Measurements from ENCODE around the gene SERPINH1. TPM values are rescaled to one million over a fixed set of nuclear protein-coding genes. Genes with fewer than 3 reads are reported as not detected.
A peak's percentile ranks its signal among the peaks of the same experiment; 100 is the strongest.

SERPINH1 gene
- 24.1 and 25.3 TPM in 2 replicates for total RNA-seq

DNA sequence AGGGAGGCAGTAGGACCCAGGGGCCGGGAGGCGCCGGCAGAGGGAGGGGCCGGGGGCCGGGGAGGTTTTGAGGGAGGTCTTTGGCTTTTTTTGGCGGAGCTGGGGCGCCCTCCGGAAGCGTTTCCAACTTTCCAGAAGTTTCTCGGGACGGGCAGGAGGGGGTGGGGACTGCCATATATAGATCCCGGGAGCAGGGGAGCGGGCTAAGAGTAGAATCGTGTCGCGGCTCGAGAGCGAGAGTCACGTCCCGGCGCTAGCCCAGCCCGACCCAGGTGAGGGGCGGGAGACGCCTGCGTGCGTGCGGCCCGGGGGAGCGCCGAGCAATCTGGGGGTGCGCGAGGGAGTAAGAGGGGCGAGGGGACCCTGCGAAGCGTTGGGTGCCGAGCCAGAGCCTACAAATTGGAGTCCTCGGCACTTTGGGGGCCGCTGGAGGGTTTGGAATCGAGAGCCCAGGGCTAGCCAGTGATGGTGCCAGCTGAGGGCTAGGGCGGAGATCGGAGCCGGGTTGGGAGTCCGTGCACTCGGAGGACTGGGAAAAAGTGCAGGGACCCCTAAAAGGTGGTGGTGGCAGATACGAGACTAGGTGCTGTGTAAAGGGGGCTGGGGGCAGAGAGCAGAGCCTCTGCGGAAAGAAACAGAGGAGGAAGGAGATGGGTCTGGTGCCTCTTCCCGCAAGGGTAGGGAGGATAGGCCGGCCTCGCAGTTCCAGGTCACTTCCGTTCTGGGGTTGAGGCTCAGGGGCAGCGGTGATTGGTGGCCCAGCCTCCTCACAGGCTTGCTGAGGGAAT, at the start of gene SERPINH1:
SERPINH1 (plus strand) TSS at position 206 of the 788 bp plus-strand sequence. CDS start 4,097 bp downstream, outside the sequence.
- H3K27me3 Mint-ChIP-seq (ENCODE audit: insufficient read depth): peaks cover 4% of the 10 kb centered on the region
- H3K27ac Mint-ChIP-seq: peak within 1 kb of the TSS; percentile 90
- peak; percentile 61 for DNase-seq (ENCODE audit: low spot score)
- peak within 1 kb of the TSS; percentile 92 for H3K4me3 Mint-ChIP-seq
- peaks cover 15% of the 10 kb centered on the region for H3K4me1 Mint-ChIP-seq (ENCODE audit: low read depth)
- intact Hi-C loops (cut with micrococcal nuclease): loop anchor here (1.0 to 10.0 kb wide), 5 partner anchors 15 to 820 kb away; partner anchors contain the start of genes GVQW3 and THAP12
- no peaks in the 10 kb centered on the region for H3K9me3 Mint-ChIP-seq
- H3K36me3 Mint-ChIP-seq (ENCODE audit: low read depth): no peaks in the 10 kb centered on the region

DNA sequence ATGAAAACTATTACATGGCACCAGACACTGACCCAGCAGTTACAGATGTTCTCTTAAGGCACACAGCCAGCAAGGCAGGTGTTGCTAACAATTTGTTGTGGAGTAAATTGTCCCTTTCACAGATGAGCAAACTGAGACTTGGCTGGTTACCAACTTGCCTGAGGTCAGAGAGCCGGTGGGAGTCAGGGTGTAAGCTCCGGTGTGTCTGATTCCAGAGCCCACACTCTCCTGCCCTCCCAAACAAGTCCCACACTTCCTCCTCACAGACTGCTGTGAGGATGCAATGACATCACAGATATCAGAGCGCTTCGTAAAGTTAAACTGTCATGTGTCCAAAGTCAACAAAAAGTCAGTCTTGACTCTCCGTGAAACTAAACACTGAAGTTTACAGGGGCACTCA, 48.8 kb upstream of the SERPINH1 start:
- Mint-ChIP-seq H3K4me1 (ENCODE audit: low read depth) (peaks cover 17% of the 10 kb centered on the region), H3K9me3 (no peaks in the 10 kb centered on the region), H3K36me3 (ENCODE audit: low read depth) (peaks cover 1% of the 10 kb centered on the region), H3K27me3 (ENCODE audit: insufficient read depth) (peaks cover 6% of the 10 kb centered on the region), H3K4me3 (no peak overlapping the region), H3K27ac (no peak overlapping the region)
- DNase-seq (ENCODE audit: low spot score): no peak
- intact Hi-C loops (cut with micrococcal nuclease): no loop called here

DNA sequence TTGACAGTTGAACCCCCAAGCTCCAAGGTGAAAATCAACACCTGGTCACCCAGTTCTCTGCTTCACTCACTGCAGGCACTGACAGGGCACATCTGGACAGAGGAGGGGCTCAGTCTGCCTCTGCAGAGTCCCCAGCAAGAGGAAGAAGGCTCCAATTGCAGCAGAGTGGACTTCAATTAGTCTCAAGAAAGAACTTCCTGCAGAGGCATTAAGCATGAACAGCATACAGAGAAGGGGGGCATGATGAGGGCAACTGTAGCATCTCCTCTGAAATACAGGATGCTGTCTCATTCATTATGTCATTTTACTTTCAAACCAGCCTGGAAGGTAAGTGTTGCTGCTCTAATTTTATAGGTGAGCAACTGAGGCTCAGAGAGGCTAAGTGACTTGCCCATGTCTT, 47.5 kb upstream of the SERPINH1 start:
- Mint-ChIP-seq H3K36me3 (ENCODE audit: low read depth) (peaks cover 1% of the 10 kb centered on the region), H3K4me1 (ENCODE audit: low read depth) (peaks cover 14% of the 10 kb centered on the region), H3K9me3 (no peaks in the 10 kb centered on the region), H3K27me3 (ENCODE audit: insufficient read depth) (peaks cover 8% of the 10 kb centered on the region), H3K4me3 (no peak overlapping the region), H3K27ac (peak overlapping the region; percentile 18)
- intact Hi-C loops (cut with micrococcal nuclease): no loop called here
- no peak for DNase-seq (ENCODE audit: low spot score)

DNA sequence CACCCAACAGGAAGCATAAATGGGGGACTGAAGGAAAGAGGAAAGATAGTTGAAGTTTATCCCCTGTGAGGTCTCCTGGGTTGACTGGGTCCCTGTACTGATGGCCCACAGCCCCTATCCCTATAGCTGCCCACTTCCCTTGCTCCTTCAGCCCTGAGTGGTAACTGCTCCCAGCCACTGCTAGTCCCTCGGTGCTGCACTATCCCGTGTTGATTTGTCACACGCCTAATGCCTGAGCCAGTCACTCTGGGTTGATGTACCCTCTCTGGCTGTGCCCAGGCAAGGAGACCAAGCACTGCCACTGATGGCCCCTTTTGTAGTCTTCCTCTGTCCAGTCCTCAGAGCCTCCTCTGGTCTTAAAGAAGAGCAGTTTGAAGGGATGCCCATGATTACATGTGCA, 45.9 kb upstream of the SERPINH1 start:
- Mint-ChIP-seq H3K4me1 (ENCODE audit: low read depth) (peaks cover 14% of the 10 kb centered on the region), H3K9me3 (no peaks in the 10 kb centered on the region), H3K36me3 (ENCODE audit: low read depth) (peaks cover 1% of the 10 kb centered on the region), H3K27me3 (ENCODE audit: insufficient read depth) (peaks cover 8% of the 10 kb centered on the region), H3K27ac (no peak overlapping the region), H3K4me3 (no peak overlapping the region)
- DNase-seq (ENCODE audit: low spot score): no peak
- intact Hi-C loops (cut with micrococcal nuclease): no loop called here

DNA sequence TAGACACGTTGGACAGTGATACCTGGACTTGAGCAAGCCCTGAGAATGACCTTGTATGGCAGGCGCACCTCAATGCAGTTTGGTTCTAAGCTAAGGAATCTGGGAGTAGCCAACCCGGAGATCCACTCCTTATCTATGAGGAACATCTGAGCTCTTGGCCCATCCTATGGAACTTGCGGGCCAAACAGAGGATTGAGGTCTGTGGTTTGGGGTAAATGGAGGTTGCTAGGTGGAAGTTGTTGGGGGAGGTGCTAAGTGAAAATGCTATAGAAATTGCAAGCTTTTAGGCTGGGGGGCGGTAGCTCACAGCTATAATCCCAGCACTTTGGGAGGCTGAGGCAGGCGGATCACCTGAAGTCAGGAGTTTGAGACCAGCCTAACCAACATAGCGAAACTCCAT, 45.2 kb upstream of the SERPINH1 start:
- DNase-seq (ENCODE audit: low spot score): no peak
- no peak overlapping the region for H3K27ac Mint-ChIP-seq
- no peak overlapping the region for H3K4me3 Mint-ChIP-seq
- peaks cover 7% of the 10 kb centered on the region for H3K27me3 Mint-ChIP-seq (ENCODE audit: insufficient read depth)
- H3K36me3 Mint-ChIP-seq (ENCODE audit: low read depth): peaks cover 1% of the 10 kb centered on the region
- intact Hi-C loops (cut with micrococcal nuclease): no loop called here
- peaks cover 14% of the 10 kb centered on the region for H3K4me1 Mint-ChIP-seq (ENCODE audit: low read depth)
- H3K9me3 Mint-ChIP-seq: no peaks in the 10 kb centered on the region

DNA sequence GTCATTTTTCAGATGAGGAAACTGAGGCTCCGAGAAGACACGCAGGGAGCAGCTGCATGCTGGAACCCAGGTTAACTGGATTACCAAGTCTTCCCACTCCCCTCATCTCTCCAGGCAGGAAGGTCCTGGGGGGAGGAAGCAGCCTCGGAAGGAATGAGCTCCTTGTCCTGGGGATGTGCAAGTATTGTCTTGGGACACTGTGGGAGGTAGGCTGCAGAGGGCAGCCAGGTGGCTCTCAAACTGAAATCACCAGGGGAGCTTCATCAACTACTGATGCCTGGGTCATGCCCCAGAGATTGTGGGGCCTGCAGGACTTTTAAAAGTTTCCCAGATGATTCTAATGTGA, 43.9 kb upstream of the SERPINH1 start:
- H3K9me3 Mint-ChIP-seq: no peaks in the 10 kb centered on the region
- H3K4me3 Mint-ChIP-seq: no peak overlapping the region
- intact Hi-C loops (cut with micrococcal nuclease): no loop called here

DNA sequence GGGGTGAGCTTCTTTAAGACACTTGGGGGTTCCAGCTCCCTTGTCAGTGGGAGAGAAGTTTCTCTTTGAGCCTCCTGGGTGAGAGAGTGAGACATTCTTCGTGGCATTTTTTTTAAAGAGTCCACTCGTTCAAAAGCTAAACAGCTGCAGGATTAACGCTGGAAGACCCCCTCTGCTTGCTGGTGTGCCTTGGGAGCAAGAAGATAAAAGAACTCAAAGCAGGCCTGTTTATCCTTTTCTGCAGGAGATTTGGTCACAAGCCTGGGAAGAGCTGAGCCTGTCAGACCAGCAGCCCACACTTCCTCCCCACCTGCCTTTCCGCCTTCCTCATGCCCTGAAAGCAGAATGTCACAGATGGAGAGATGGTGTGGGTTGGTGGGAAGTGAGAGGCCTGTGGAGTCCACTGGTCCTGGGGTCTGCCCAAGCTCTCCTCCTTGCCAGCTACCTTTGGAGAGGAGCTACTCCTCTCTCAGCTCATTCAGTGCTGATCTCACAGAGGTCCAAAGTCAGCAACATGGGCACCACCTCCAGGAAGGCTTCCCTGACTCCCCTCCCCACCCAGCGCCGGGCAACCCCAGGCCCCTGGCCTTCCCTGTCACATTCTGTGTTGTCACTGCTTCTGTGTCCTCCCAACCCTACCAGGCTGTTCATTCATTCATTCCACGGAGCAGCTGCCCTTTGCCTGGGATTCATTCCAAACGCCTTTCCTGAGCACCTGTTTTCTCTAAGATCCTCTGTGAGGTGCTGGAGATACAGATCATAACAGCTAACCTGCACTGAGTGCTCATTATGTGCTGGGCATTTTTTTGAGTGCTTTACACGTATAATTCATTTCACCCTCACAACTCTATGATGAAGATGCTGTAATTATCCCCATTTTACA, 43.0 kb upstream of the SERPINH1 start:
- Mint-ChIP-seq H3K9me3 (no peaks in the 10 kb centered on the region), H3K36me3 (ENCODE audit: low read depth) (peaks cover 1% of the 10 kb centered on the region), H3K4me3 (no peak overlapping the region), H3K4me1 (ENCODE audit: low read depth) (peaks cover 22% of the 10 kb centered on the region), H3K27me3 (ENCODE audit: insufficient read depth) (peaks cover 6% of the 10 kb centered on the region), H3K27ac (no peak overlapping the region)
- no peak for DNase-seq (ENCODE audit: low spot score)
- intact Hi-C loops (cut with micrococcal nuclease): no loop called here

More for the DNA sequence above, 43.9 kb upstream of the SERPINH1 start:
- peaks cover 1% of the 10 kb centered on the region for H3K36me3 Mint-ChIP-seq (ENCODE audit: low read depth)
- peaks cover 6% of the 10 kb centered on the region for H3K27me3 Mint-ChIP-seq (ENCODE audit: insufficient read depth)
- no peak overlapping the region for H3K27ac Mint-ChIP-seq
- no peak for DNase-seq (ENCODE audit: low spot score)
- peaks cover 14% of the 10 kb centered on the region for H3K4me1 Mint-ChIP-seq (ENCODE audit: low read depth)

DNA sequence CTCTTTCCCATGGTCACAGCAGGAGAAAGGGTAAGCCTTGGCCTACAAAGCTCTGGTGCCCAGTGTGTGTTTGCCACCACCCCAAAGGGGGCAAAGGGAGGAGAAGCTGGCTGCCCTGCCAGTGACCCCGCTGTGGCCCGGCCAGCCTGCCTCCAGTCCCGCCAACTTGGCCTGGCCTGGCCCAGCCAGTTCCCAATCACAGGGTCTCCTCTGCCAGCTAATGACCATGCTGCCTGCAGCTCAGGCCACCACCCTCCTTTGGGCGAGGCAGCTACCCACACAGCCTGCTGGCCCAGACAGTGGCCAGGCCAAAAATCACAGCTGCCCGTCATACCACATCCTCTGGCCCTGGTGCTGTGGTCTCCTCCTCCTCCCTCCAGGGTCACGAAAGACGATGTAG, 41.4 kb upstream of the SERPINH1 start:
- intact Hi-C loops (cut with micrococcal nuclease): no loop called here
- H3K27me3 Mint-ChIP-seq (ENCODE audit: insufficient read depth): peaks cover 13% of the 10 kb centered on the region

DNA sequence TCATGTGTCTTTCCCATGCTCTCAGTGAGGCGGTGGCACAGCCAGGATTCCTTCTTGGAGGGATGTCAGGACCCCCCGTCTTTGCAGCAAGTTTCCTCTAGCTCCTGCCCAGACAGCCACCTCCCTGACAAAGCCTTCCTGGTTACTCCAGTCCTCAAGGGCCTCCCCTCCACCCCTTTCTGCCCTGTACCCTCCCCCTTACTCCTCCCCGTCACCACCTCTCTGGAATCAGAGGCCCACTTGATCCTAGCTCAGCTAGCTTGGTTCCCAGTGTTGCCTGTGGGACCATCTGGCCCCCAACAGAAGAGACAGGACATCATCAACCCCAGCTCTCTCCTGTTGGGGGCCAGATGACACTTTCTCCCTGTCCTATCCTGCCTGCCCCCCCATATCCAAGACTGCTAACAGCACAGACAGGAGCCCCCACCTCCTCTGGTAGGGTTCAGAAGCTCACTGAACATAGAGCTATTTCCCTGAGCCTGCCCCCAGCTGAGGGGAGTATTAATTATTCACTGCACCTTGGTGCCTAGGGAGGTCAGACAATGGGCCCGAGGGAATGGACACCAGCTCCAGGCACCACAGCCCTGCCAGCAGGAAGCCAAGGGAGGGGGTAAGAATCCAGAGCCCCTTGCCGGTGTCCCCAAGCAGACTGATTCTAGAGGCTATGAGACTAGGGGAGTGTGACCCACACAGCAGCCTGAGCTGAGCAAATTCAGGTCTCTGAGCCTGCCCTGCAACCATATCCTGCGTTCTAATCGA, 39.6 kb upstream of the SERPINH1 start:
- no peaks in the 10 kb centered on the region for H3K36me3 Mint-ChIP-seq (ENCODE audit: low read depth)
- no peak overlapping the region for H3K27ac Mint-ChIP-seq
- no peak overlapping the region for H3K4me3 Mint-ChIP-seq
- intact Hi-C loops (cut with micrococcal nuclease): no loop called here
- H3K9me3 Mint-ChIP-seq: no peaks in the 10 kb centered on the region
- peaks cover 21% of the 10 kb centered on the region for H3K27me3 Mint-ChIP-seq (ENCODE audit: insufficient read depth)
- no peak for DNase-seq (ENCODE audit: low spot score)
- peaks cover 22% of the 10 kb centered on the region for H3K4me1 Mint-ChIP-seq (ENCODE audit: low read depth)

More for the DNA sequence above, 41.4 kb upstream of the SERPINH1 start:
- Mint-ChIP-seq H3K27ac (no peak overlapping the region), H3K9me3 (no peaks in the 10 kb centered on the region), H3K4me3 (no peak overlapping the region), H3K4me1 (ENCODE audit: low read depth) (peaks cover 31% of the 10 kb centered on the region), H3K36me3 (ENCODE audit: low read depth) (peaks cover 1% of the 10 kb centered on the region)
- no peak for DNase-seq (ENCODE audit: low spot score)

DNA sequence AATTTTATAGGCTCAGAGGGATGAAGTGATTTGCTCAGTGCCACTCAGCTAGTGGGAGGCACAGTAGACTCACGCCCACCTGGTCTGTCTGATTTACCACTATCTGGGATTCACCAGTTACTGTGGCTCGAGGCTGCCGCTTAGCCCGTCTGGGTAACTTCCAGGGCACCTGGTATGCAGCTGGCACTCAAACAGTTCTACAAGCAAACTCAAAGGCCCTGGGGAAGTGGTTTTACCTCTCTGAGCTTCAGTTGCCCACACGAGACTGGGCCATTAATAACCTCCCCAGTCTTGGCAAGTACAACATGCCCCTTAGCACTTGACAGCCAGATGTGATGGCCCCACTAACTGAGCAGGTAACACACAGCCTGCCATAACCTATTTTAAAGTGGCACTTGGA, 38.9 kb upstream of the SERPINH1 start:
- no peak overlapping the region for H3K27ac Mint-ChIP-seq
- H3K4me1 Mint-ChIP-seq (ENCODE audit: low read depth): peaks cover 17% of the 10 kb centered on the region
- H3K9me3 Mint-ChIP-seq: no peaks in the 10 kb centered on the region
- H3K36me3 Mint-ChIP-seq (ENCODE audit: low read depth): no peaks in the 10 kb centered on the region
- peak overlapping the region; percentile 19 for H3K4me3 Mint-ChIP-seq
- H3K27me3 Mint-ChIP-seq (ENCODE audit: insufficient read depth): peaks cover 21% of the 10 kb centered on the region
- intact Hi-C loops (cut with micrococcal nuclease): no loop called here
- no peak for DNase-seq (ENCODE audit: low spot score)

DNA sequence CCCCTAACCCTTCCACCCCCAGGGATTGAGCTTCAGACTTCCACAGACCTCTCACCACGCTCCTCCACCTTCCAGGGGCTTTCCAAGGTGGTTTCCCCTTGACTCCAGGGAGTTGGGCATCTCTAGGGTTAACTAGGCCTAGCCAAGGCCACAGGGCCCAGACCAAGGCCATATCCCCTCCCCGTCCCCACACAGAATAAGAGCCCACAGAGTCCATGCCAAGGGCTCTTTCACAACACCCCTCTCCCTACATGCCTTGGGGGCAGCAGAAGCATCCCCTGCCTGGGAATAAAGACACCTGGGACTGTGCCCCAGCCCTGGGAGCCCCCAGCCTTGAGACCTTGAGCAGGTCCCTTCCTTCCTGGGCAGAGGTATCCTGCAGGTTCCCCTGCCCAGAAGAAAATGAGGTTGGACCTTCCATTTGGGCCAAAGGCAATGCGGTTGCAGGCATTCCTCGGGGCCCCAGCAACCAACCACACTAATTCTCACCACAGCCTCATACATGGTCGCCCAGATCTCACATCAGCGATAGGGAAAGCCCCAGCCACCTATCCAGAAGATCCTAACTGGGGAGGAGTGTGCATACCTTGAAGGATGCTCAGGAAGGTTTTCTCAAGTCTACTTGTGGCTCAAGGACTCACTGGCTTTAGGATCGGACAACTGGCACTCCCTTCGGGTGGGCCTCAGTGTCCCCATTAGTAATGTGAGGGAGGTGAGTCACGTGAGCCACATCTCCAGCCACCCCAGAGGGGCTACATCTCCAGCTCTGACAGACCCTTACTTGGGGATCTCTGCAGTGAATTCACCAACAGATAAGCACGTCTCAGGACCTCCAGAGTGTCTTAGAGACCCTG, 38.0 kb upstream of the SERPINH1 start:
- Mint-ChIP-seq H3K4me1 (ENCODE audit: low read depth) (peaks cover 17% of the 10 kb centered on the region), H3K27ac (no peak overlapping the region), H3K27me3 (ENCODE audit: insufficient read depth) (peaks cover 23% of the 10 kb centered on the region), H3K36me3 (ENCODE audit: low read depth) (no peaks in the 10 kb centered on the region), H3K9me3 (no peaks in the 10 kb centered on the region), H3K4me3 (peak overlapping the region; percentile 82)
- intact Hi-C loops (cut with micrococcal nuclease): loop anchor here (2.0 kb wide), 2 partner anchors 31 to 49 kb away; no protein-coding TSS in a partner anchor
- no peak for DNase-seq (ENCODE audit: low spot score)

Data from activated T-helper 1 cell treated with anti-CD3 and anti-CD28 coated beads, Interleukin-12 subunit alpha, Interleukin-12 subunit beta, Interleukin-2, Interleukin-4 antibody, amounts not matched to agents 30 ng/mL and 10 ng/mL and 1 ng/mL, durations not matched to agents 14 hours and 24 hours and 36 hours (primary cell).